ENCODE measurements around the gene RAB9A. TPM values are rescaled to one million over a fixed set of nuclear protein-coding genes. Genes with fewer than 3 reads are reported as not detected.

RAB9A gene
- polyA plus RNA-seq, 3 donors: 17.9 to 38.1 (median 30.8) TPM

DNA sequence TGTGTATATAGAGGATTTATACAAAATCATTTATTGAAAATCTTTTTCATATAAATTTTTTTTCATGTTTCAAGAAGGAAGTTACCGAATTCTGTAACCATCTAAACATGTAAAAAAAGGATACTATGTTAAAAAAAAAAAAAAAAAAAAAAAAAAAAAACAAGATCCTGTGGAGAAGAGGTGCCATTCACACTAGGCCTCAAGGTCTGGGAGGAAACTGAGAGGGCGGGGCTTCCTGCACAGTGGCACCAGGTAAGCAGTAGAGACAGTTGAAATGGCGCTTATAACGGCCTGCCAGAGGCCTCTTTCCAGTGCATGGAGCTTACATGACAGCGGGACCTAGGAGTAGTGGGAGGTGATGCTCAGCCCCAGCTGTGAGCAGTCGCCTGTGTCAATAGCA, 28.0 kb downstream of the RAB9A start:
- H3K4me2 ChIP-seq (replicated peaks; ENCODE audit: extremely low read depth, low read length, poor library complexity, severe bottlenecking): no peak overlapping the region
- no peak overlapping the region for H2AFZ ChIP-seq (ENCODE audit: insufficient read depth, low read depth, low read length, poor library complexity, severe bottlenecking)
- H3K4me1 Mint-ChIP-seq: no peaks in the 10 kb centered on the region
- TF ChIP-seq, protein P1, sequence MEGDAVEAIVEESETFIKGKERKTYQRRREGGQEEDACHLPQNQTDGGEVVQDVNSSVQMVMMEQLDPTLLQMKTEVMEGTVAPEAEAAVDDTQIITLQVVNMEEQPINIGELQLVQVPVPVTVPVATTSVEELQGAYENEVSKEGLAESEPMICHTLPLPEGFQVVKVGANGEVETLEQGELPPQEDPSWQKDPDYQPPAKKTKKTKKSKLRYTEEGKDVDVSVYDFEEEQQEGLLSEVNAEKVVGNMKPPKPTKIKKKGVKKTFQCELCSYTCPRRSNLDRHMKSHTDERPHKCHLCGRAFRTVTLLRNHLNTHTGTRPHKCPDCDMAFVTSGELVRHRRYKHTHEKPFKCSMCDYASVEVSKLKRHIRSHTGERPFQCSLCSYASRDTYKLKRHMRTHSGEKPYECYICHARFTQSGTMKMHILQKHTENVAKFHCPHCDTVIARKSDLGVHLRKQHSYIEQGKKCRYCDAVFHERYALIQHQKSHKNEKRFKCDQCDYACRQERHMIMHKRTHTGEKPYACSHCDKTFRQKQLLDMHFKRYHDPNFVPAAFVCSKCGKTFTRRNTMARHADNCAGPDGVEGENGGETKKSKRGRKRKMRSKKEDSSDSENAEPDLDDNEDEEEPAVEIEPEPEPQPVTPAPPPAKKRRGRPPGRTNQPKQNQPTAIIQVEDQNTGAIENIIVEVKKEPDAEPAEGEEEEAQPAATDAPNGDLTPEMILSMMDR (IDR thresholded peaks at IDR 0.05): no peak
- peaks cover 19 to 37% of the 10 kb centered on the region in 2 donors for H3K36me3 Mint-ChIP-seq
- H3K9me3 Mint-ChIP-seq: no peaks in the 10 kb centered on the region
- H3K9me3 ChIP-seq (replicated peaks in 1 of 2; ENCODE audit: control insufficient read depth in 1 of 2, insufficient read depth in 1 of 2, low read length in 2 of 2): no peaks in the 10 kb centered on the region
- H3K27ac ChIP-seq (ENCODE audit: low read depth in 1 of 2, low read length in 2 of 2): no peak overlapping the region
- no peak for DNase-seq
- peaks cover under 1% of the 10 kb centered on the region for H4K20me1 ChIP-seq (ENCODE audit: insufficient read depth, low read length)
- no peak overlapping the region for H3K4me3 ChIP-seq (replicated peaks in 1 of 3; ENCODE audit: low read depth in 2 of 3, low read length in 3 of 3)
- H3K79me2 ChIP-seq (ENCODE audit: insufficient read depth, low read length): peaks cover 7% of the 10 kb centered on the region
- H3K4me3 Mint-ChIP-seq: no peak overlapping the region
- intact Hi-C loops (cut with micrococcal nuclease): no loop called here
- 91% methylated on average over 3 of the region's 6 CpGs for WGBS (ENCODE audit: insufficient coverage)
- no peak overlapping the region for H3K9ac ChIP-seq (ENCODE audit: insufficient read depth, low read length, poor library complexity, severe bottlenecking)
- peak overlapping the region in 1 of 7 donors; percentile 41 for H3K27ac Mint-ChIP-seq
- H3K4me1 ChIP-seq (ENCODE audit: control insufficient read depth in 1 of 2, insufficient read depth in 2 of 2, low read length in 2 of 2): no peaks in the 10 kb centered on the region
- H3K36me3 ChIP-seq (replicated peaks in 1 of 2; ENCODE audit: control insufficient read depth in 1 of 2, insufficient read depth in 2 of 2, low read length in 2 of 2): peaks cover 12 to 41% of the 10 kb centered on the region in 2 donors
- no peaks in the 10 kb centered on the region for H3K27me3 ChIP-seq (ENCODE audit: control insufficient read depth in 2 of 2, insufficient read depth in 2 of 2, low read length in 2 of 2)
- H3K27me3 Mint-ChIP-seq (ENCODE audit: low read depth in 3 of 3): no peaks in the 10 kb centered on the region

- peaks cover 9 to 40% of the 10 kb centered on the region in 2 donors for H3K36me3 ChIP-seq (replicated peaks in 1 of 2; ENCODE audit: control insufficient read depth in 1 of 2, insufficient read depth in 2 of 2, low read length in 2 of 2)
- WGBS (ENCODE audit: insufficient coverage): 80% methylated on average over 1 of the region's 7 CpGs
- no peak overlapping the region for H3K4me2 ChIP-seq (replicated peaks; ENCODE audit: extremely low read depth, low read length, poor library complexity, severe bottlenecking)
- no peak overlapping the region for H3K9ac ChIP-seq (ENCODE audit: insufficient read depth, low read length, poor library complexity, severe bottlenecking)
- no peaks in the 10 kb centered on the region for H3K27me3 ChIP-seq (ENCODE audit: control insufficient read depth in 2 of 2, insufficient read depth in 2 of 2, low read length in 2 of 2)
- H2AFZ ChIP-seq (ENCODE audit: insufficient read depth, low read depth, low read length, poor library complexity, severe bottlenecking): no peak overlapping the region
- H3K27me3 Mint-ChIP-seq (ENCODE audit: low read depth in 3 of 3): no peaks in the 10 kb centered on the region
- intact Hi-C loops (cut with micrococcal nuclease): no loop called here
- peaks cover 5% of the 10 kb centered on the region for H3K79me2 ChIP-seq (ENCODE audit: insufficient read depth, low read length)
- H3K4me1 Mint-ChIP-seq: no peaks in the 10 kb centered on the region
- H3K36me3 Mint-ChIP-seq: peaks cover 15 to 34% of the 10 kb centered on the region in 2 donors
- TF ChIP-seq, protein P1 (IDR thresholded peaks at IDR 0.05): no peak
- peak overlapping the region in 2 of 7 donors; percentile 4 to 30 for H3K27ac Mint-ChIP-seq
- peaks cover 0 to 2% (median 0%) of the 10 kb centered on the region in 7 donors for H3K9me3 Mint-ChIP-seq
- no peak for DNase-seq
- peaks cover 0 to 2% of the 10 kb centered on the region in 2 donors for H3K4me1 ChIP-seq (ENCODE audit: control insufficient read depth in 1 of 2, insufficient read depth in 2 of 2, low read length in 2 of 2)
- H3K9me3 ChIP-seq (replicated peaks in 1 of 2; ENCODE audit: control insufficient read depth in 1 of 2, insufficient read depth in 1 of 2, low read length in 2 of 2): no peaks in the 10 kb centered on the region
- no peaks in the 10 kb centered on the region for H4K20me1 ChIP-seq (ENCODE audit: insufficient read depth, low read length)
- H3K4me3 Mint-ChIP-seq: no peak overlapping the region
- no peak overlapping the region for H3K4me3 ChIP-seq (replicated peaks in 1 of 3; ENCODE audit: low read depth in 2 of 3, low read length in 3 of 3)
- no peak overlapping the region for H3K27ac ChIP-seq (ENCODE audit: low read depth in 1 of 2, low read length in 2 of 2)
Observed at GRCh38 chrX:13717700-13718472, 29.0 kb downstream of the RAB9A start.

Data from CD14-positive monocyte (primary cell).